GM18526 (cell line): ENCODE measurements around the gene MAGI2.

Experiments
- POLR2A ChIP-seq: IDR thresholded peaks from 3 replicates; pipeline ENCODE4 v1.6.1; 2011; ENCODE audit not compliant: insufficient read length; ENCODE audit errors: extremely low read depth

The MAGI2 gene

GRCh38 chr7:78955329-78955728, 498.1 kb downstream of the MAGI2 start:
- no peak for TF ChIP-seq POLR2A

GRCh38 chr7:78953726-78954363, 499.6 kb downstream of the MAGI2 start:
- TF ChIP-seq POLR2A: no peak

GRCh38 chr7:78953090-78953489, 500.4 kb downstream of the MAGI2 start:
- TF ChIP-seq POLR2A: no peak

GRCh38 chr7:78939669-78940068, 513.8 kb downstream of the MAGI2 start:
- TF ChIP-seq POLR2A: no peak

- no peak for TF ChIP-seq POLR2A
Observed at GRCh38 chr7:78924581-78924980, 528.9 kb downstream of the MAGI2 start.

- no peak for TF ChIP-seq POLR2A
Observed at GRCh38 chr7:78912781-78913180, 540.7 kb downstream of the MAGI2 start.

- TF ChIP-seq POLR2A: no peak
Observed at GRCh38 chr7:78906735-78907134, 546.7 kb downstream of the MAGI2 start.

GRCh38 chr7:78905436-78905835, 548.0 kb downstream of the MAGI2 start:
- TF ChIP-seq POLR2A: no peak

GRCh38 chr7:78904983-78905382, 548.5 kb downstream of the MAGI2 start:
- TF ChIP-seq POLR2A: no peak

- no peak for TF ChIP-seq POLR2A
Observed at GRCh38 chr7:78901566-78901965, 551.9 kb downstream of the MAGI2 start.

- TF ChIP-seq POLR2A: no peak
Observed at GRCh38 chr7:78900806-78901205, 552.7 kb downstream of the MAGI2 start.

- TF ChIP-seq POLR2A: no peak
Observed at GRCh38 chr7:78895393-78895792, 558.1 kb downstream of the MAGI2 start.

GRCh38 chr7:78879206-78879605, 574.3 kb downstream of the MAGI2 start:
- no peak for TF ChIP-seq POLR2A

GRCh38 chr7:78873117-78873516, 580.4 kb downstream of the MAGI2 start:
- TF ChIP-seq POLR2A: no peak

- no peak for TF ChIP-seq POLR2A
Observed at GRCh38 chr7:78864339-78864738, 589.1 kb downstream of the MAGI2 start.

- TF ChIP-seq POLR2A: no peak
Observed at GRCh38 chr7:78863281-78863680, 590.2 kb downstream of the MAGI2 start.

GRCh38 chr7:78862411-78862900, 591.0 kb downstream of the MAGI2 start:
- no peak for TF ChIP-seq POLR2A

- no peak for TF ChIP-seq POLR2A
Observed at GRCh38 chr7:78852951-78853350, 600.5 kb downstream of the MAGI2 start.

GRCh38 chr7:78850093-78850740, 603.2 kb downstream of the MAGI2 start:
- no peak for TF ChIP-seq POLR2A
